CD4-positive, alpha-beta T cell (primary cell): Measurements from ENCODE around the gene RUNX2. TPM values are rescaled to one million over a fixed set of nuclear protein-coding genes. Genes with fewer than 3 reads are reported as not detected.

ENCODE experiments used
- ATAC-seq: fragments of 200-7000 bp; cut with Tn5 transposase; one replicate; pipeline ENCODE4 v1.10.0; 2022; ENCODE audit warnings: mild to moderate bottlenecking; ENCODE audit not compliant: poor library complexity
- CTCF ChIA-PET: fragments of 350-600 bp; sonication (Branson Sonifier 250); formaldehyde crosslinking; loops from one replicate; lab custom pipeline; 2021; ENCODE audit warnings: antibody characterized with exemption, inconsistent platforms; lab: Charles Lee
- POLR2A ChIA-PET: fragments of 350-600 bp; sonication (Branson Sonifier 250); formaldehyde crosslinking; loops from one replicate; lab custom pipeline; 2021; ENCODE audit warnings: antibody characterized with exemption, inconsistent platforms; lab: Charles Lee
- DNase-seq, 14 experiments: peaks; one replicate each; pipeline ENCODE4 v3.0.0-alpha.2; 2013 to 2020; ENCODE audit warnings: mixed read lengths in 2 of 14
- H3K27ac ChIP-seq, 2 donors: one replicate each; pipeline versions ENCODE4 v1.5.1 to v1.7.0; 2013; ENCODE audit warnings: low read length in 2 of 2, low read depth in 1 of 2, mild to moderate bottlenecking in 1 of 2
- H3K27me3 ChIP-seq, 2 experiments: 1 replicate in 1 of 2; 2 replicates in 1 of 2; pipeline versions ENCODE4 v1.6.1 to v1.7.0; 2013; ENCODE audit warnings: low read length in 2 of 2, control low read depth in 1 of 2, mild to moderate bottlenecking in 1 of 2, moderate library complexity in 1 of 2; ENCODE audit not compliant: insufficient read depth in 2 of 2, control insufficient read depth in 1 of 2
- H3K36me3 ChIP-seq: one replicate; pipeline ENCODE4 v1.6.1; 2013; ENCODE audit warnings: low read length, control low read depth; ENCODE audit not compliant: insufficient read depth
- H3K4me1 ChIP-seq: one replicate; pipeline ENCODE4 v1.6.1; 2013; ENCODE audit warnings: low read length, control low read depth; ENCODE audit not compliant: insufficient read depth
- H3K4me3 ChIP-seq: one replicate; pipeline ENCODE4 v1.5.1; 2013; ENCODE audit warnings: mild to moderate bottlenecking, low read length, moderate library complexity
- H3K9me3 ChIP-seq, 2 experiments: 1 replicate in 1 of 2; 2 replicates in 1 of 2; pipeline versions ENCODE4 v1.6.1 to v1.7.0; 2013; ENCODE audit warnings: low read length in 2 of 2, mild to moderate bottlenecking in 2 of 2, control low read depth in 1 of 2, moderate library complexity in 1 of 2; ENCODE audit not compliant: control insufficient read depth in 1 of 2, insufficient read depth in 1 of 2
- H3K27ac Mint-ChIP-seq: one replicate; pipeline ENCODE4 v1.8.0; 2020; ENCODE audit warnings: mixed read lengths
- H3K27me3 Mint-ChIP-seq: one replicate; pipeline ENCODE4 v1.8.0; 2021; ENCODE audit warnings: mixed read lengths
- H3K36me3 Mint-ChIP-seq: one replicate; pipeline ENCODE4 v1.8.0; 2021; ENCODE audit warnings: low read depth, mixed read lengths
- H3K4me1 Mint-ChIP-seq: one replicate; pipeline ENCODE4 v1.8.0; 2021; ENCODE audit warnings: low read depth, mixed read lengths
- H3K4me3 Mint-ChIP-seq: one replicate; pipeline ENCODE4 v1.8.0; 2020; ENCODE audit warnings: mild to moderate bottlenecking, mixed read lengths
- H3K9me3 Mint-ChIP-seq: one replicate; pipeline ENCODE4 v1.8.0; 2020; ENCODE audit warnings: mixed read lengths
- intact Hi-C, 2 experiments: fragments of 100-400 bp; cut with DNase I in 1 of 2; cut with micrococcal nuclease in 1 of 2; formaldehyde crosslinking; loops; one replicate each; pipeline versions ENCODE4 v1.15.1 to v1.9.0; 2023 to 2025; cut with DNase I, micrococcal nuclease
- total RNA-seq, 174 experiments: library from RNA in 2 of 174; stranded (reverse) in 2 of 174; gene quantifications; one replicate each; pipeline ENCODE4 v1.2.3 and lab custom pipeline; 2021 to 2026
- TF ChIP-seq, protein P1 (sequence below): fragments of 200-600 bp; IDR thresholded peaks from one replicate; pipeline ENCODE4 v1.8.0; 2022; ENCODE audit warnings: antibody characterized with exemption, mild to moderate bottlenecking

The RUNX2 gene
- total RNA-seq, 2 experiments from 2014 or later: 17.5 to 18.0 TPM

GRCh38 chr6:45655745-45656476, 327.8 kb downstream of the RUNX2 start:
- intact Hi-C loops: no loop called here
- H3K9me3 Mint-ChIP-seq: no peaks in the 10 kb centered on the region
- no peak overlapping the region for H3K27ac Mint-ChIP-seq
- H3K27me3 Mint-ChIP-seq: no peaks in the 10 kb centered on the region
- H3K27me3 ChIP-seq: no peaks in the 10 kb centered on the region
- H3K4me1 ChIP-seq: peaks cover 8% of the 10 kb centered on the region
- peaks cover 19% of the 10 kb centered on the region for H3K4me1 Mint-ChIP-seq
- no peaks in the 10 kb centered on the region for H3K36me3 Mint-ChIP-seq
- H3K27ac ChIP-seq: no peak overlapping the region
- CTCF ChIA-PET: no interaction called here
- DNase-seq (no peak), ATAC-seq (no peak)
- H3K36me3 ChIP-seq: no peaks in the 10 kb centered on the region
- peaks cover 0 to 4% of the 10 kb centered on the region in 2 experiments for H3K9me3 ChIP-seq
- POLR2A ChIA-PET: no interaction called here
- no peak overlapping the region for H3K4me3 Mint-ChIP-seq
- TF ChIP-seq, protein P1, sequence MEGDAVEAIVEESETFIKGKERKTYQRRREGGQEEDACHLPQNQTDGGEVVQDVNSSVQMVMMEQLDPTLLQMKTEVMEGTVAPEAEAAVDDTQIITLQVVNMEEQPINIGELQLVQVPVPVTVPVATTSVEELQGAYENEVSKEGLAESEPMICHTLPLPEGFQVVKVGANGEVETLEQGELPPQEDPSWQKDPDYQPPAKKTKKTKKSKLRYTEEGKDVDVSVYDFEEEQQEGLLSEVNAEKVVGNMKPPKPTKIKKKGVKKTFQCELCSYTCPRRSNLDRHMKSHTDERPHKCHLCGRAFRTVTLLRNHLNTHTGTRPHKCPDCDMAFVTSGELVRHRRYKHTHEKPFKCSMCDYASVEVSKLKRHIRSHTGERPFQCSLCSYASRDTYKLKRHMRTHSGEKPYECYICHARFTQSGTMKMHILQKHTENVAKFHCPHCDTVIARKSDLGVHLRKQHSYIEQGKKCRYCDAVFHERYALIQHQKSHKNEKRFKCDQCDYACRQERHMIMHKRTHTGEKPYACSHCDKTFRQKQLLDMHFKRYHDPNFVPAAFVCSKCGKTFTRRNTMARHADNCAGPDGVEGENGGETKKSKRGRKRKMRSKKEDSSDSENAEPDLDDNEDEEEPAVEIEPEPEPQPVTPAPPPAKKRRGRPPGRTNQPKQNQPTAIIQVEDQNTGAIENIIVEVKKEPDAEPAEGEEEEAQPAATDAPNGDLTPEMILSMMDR: no peak
- H3K4me3 ChIP-seq: no peak overlapping the region

DNA sequence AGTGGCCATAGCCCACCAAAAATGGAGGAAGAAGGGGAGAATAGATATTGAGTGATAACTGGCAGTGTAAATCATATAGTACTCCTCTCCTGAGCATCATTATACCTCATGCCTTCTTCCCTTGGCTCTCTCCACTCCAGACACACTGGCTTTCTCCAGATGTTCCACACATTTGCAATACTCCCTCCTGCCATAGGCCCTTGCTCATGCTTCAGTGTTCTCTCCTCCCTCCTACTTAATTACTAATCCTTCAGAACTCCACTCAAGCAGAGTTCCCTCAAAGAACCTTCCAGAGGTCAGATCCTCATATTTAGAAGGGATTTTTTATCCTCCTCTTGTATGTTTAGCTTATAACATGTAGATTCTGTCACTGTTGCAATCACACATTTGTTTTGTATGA, 329.1 kb downstream of the RUNX2 start:
- no peak overlapping the region for H3K27ac ChIP-seq
- no peaks in the 10 kb centered on the region for H3K9me3 Mint-ChIP-seq
- intact Hi-C loops: no loop called here
- peaks cover 8% of the 10 kb centered on the region for H3K4me1 ChIP-seq
- H3K9me3 ChIP-seq: no peaks in the 10 kb centered on the region
- TF ChIP-seq, protein P1: no peak
- no peak overlapping the region for H3K4me3 Mint-ChIP-seq
- H3K27me3 Mint-ChIP-seq: no peaks in the 10 kb centered on the region
- no peaks in the 10 kb centered on the region for H3K36me3 ChIP-seq
- DNase-seq (no peak), ATAC-seq (no peak)
- no peak overlapping the region for H3K27ac Mint-ChIP-seq
- H3K4me1 Mint-ChIP-seq: peaks cover 19% of the 10 kb centered on the region
- H3K27me3 ChIP-seq: no peaks in the 10 kb centered on the region
- H3K4me3 ChIP-seq: no peak overlapping the region
- CTCF ChIA-PET: no interaction called here
- POLR2A ChIA-PET: no interaction called here
- H3K36me3 Mint-ChIP-seq: no peaks in the 10 kb centered on the region

GRCh38 chr6:45658400-45658799, 330.3 kb downstream of the RUNX2 start:
- no peaks in the 10 kb centered on the region for H3K36me3 Mint-ChIP-seq
- intact Hi-C loops: no loop called here
- Histone ChIP-seq H3K4me3 (no peak overlapping the region), H3K9me3 (peaks cover 0 to under 1% of the 10 kb centered on the region in 2 experiments), H3K27me3 (no peaks in the 10 kb centered on the region), H3K27ac (no peak overlapping the region), H3K4me1 (peaks cover 8% of the 10 kb centered on the region), H3K36me3 (no peaks in the 10 kb centered on the region)
- no peak for DNase-seq
- no peaks in the 10 kb centered on the region for H3K9me3 Mint-ChIP-seq
- ChIA-PET CTCF (no interaction called here), POLR2A (no interaction called here)
- H3K27ac Mint-ChIP-seq: no peak overlapping the region
- TF ChIP-seq, protein P1: no peak
- H3K4me3 Mint-ChIP-seq: no peak overlapping the region
- ATAC-seq: no peak
- H3K4me1 Mint-ChIP-seq: peaks cover 24% of the 10 kb centered on the region
- peaks cover 7% of the 10 kb centered on the region for H3K27me3 Mint-ChIP-seq
